Measurements from ENCODE around the gene SIGLEC7.

GRCh38 chr19:51119611-51120010 lies 22.5 kb upstream of the SIGLEC7 start:
- TF ChIP-seq YY1 (IDR thresholded peaks at IDR 0.05; ENCODE audit: insufficient read depth, insufficient read length) (no peak), SUZ12 (IDR thresholded peaks at IDR 0.05; ENCODE audit: extremely low read depth, insufficient read depth, insufficient read length) (no peak)
